ENCODE data around the gene NTN4.

Gene NTN4

DNA sequence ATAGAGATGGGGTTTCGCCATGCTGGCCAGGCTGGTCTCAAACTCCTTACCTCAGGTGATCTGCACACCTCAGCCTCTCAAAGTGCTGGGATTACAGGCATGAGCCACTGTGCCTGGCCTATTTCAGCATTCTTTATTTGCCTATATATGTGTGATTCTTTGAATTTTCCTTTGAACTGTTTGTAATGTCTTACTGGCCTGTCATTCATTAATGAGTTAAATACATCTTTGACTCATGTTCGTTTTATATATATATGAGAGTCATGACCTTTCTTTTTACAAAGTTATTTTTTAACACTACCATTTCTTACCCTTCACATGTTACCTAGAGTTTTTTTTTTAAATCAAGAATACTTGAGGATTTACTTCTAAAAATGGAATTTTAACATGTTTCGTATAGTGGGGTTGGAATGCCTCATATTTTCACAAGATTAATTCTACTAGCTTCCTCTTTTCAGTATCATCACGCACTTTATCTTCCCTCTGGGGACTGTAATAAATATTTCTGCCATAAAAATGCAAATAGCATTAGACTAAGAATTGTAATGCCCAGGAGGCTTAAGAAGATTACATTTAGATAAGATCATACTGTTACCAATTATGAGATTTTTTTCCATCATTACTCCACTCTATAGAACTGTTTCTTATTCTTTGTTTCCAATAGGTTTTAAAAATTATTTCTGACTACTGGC lies 66.7 kb downstream of the NTN4 start:
- Histone ChIP-seq H3K36me3 (ENCODE audit: control insufficient read depth in 1 of 2, insufficient read depth in 2 of 2, low read length in 2 of 2) (no peaks in the 10 kb centered on the region), H3K27me3 (ENCODE audit: low read depth, low read length) (no peaks in the 10 kb centered on the region), H3K4me3 (ENCODE audit: low read depth in 1 of 2, low read length in 2 of 2) (no peak overlapping the region), H3K4me1 (ENCODE audit: control insufficient read depth in 1 of 2, insufficient read depth in 2 of 2, low read length in 2 of 2) (peaks cover 0 to 3% of the 10 kb centered on the region in 2 donors), H3K9me3 (ENCODE audit: control insufficient read depth in 1 of 2, low read length in 2 of 2) (peaks cover 0 to 5% of the 10 kb centered on the region in 2 donors), H3K27ac (ENCODE audit: low read length) (no peak overlapping the region)

DNA sequence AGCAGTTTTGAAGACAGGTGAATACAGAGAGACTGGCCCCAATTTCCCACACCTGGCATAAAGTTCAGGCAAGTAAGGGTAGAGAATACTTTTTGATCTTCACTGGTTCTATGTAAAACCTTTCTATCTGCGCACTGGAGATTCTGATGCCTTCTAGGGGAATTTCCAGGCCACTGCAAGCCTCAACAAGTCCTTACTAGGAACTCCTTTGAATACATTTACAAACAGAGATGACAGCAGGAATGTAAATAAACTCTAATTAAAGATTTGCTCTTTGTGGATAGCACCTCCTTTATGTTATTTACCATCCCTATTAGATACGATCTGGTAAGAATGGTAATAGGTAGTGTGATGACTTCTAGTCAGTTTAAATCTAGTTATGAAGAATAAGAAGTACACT lies 69.2 kb downstream of the NTN4 start:
- Histone ChIP-seq H3K4me1 (ENCODE audit: control insufficient read depth in 1 of 2, insufficient read depth in 2 of 2, low read length in 2 of 2) (peaks cover 0 to 3% of the 10 kb centered on the region in 2 donors), H3K27me3 (ENCODE audit: low read depth, low read length) (no peaks in the 10 kb centered on the region), H3K9me3 (ENCODE audit: control insufficient read depth in 1 of 2, low read length in 2 of 2) (no peaks in the 10 kb centered on the region), H3K36me3 (ENCODE audit: control insufficient read depth in 1 of 2, insufficient read depth in 2 of 2, low read length in 2 of 2) (no peaks in the 10 kb centered on the region), H3K4me3 (ENCODE audit: low read depth in 1 of 2, low read length in 2 of 2) (no peak overlapping the region), H3K27ac (ENCODE audit: low read length) (no peak overlapping the region)

DNA sequence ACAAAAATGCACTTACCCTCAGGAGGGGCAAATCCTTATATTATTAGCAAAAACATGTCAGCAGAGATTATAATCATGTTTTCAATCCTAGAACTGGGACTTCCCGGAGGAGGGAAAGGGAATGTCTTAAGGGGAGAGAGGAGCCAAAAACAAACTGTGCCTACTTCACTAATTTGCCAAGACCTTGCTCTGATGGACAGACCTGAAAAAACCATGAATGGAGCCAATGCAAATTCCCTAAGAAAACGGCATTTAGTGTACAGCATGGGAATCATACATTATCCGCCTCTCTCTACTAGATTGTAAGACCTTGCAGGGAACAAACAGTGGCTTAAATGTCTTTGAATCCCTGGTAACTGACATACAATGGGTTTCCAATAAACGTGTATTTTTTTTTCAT lies 70.4 kb downstream of the NTN4 start:
- Histone ChIP-seq H3K36me3 (ENCODE audit: control insufficient read depth in 1 of 2, insufficient read depth in 2 of 2, low read length in 2 of 2) (no peaks in the 10 kb centered on the region), H3K4me3 (ENCODE audit: low read depth in 1 of 2, low read length in 2 of 2) (no peak overlapping the region), H3K9me3 (ENCODE audit: control insufficient read depth in 1 of 2, low read length in 2 of 2) (no peaks in the 10 kb centered on the region), H3K4me1 (ENCODE audit: control insufficient read depth in 1 of 2, insufficient read depth in 2 of 2, low read length in 2 of 2) (peaks cover 0 to 3% of the 10 kb centered on the region in 2 donors), H3K27me3 (ENCODE audit: low read depth, low read length) (no peaks in the 10 kb centered on the region), H3K27ac (ENCODE audit: low read length) (no peak overlapping the region)

DNA sequence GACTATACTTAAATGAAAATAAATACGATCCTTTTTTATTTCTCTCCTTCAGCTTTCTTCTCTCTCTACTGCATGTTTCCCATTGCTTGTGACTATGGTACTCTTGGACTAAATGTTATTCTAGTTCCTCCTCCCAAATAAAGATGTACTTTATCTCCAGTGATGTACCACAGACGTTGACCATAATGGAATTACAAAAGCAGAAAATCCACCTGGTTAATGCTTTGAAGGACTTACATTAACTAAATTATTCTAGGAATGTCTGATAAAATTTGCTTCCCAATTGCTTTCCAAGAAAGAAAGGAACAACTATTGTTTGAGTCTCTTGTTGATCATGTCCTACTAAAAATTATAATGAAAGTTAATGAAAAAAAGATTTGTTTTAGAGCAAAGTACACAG lies 71.8 kb downstream of the NTN4 start:
- H3K36me3 ChIP-seq (ENCODE audit: control insufficient read depth in 1 of 2, insufficient read depth in 2 of 2, low read length in 2 of 2) = no peaks in the 10 kb centered on the region
- H3K27me3 ChIP-seq (ENCODE audit: low read depth, low read length) = no peaks in the 10 kb centered on the region
- H3K4me3 ChIP-seq (ENCODE audit: low read depth in 1 of 2, low read length in 2 of 2) = no peak overlapping the region
- H3K27ac ChIP-seq (ENCODE audit: low read length) = no peak overlapping the region
- H3K4me1 ChIP-seq (ENCODE audit: control insufficient read depth in 1 of 2, insufficient read depth in 2 of 2, low read length in 2 of 2) = peaks cover 0 to 3% of the 10 kb centered on the region in 2 donors
- no peaks in the 10 kb centered on the region for H3K9me3 ChIP-seq (ENCODE audit: control insufficient read depth in 1 of 2, low read length in 2 of 2)

DNA sequence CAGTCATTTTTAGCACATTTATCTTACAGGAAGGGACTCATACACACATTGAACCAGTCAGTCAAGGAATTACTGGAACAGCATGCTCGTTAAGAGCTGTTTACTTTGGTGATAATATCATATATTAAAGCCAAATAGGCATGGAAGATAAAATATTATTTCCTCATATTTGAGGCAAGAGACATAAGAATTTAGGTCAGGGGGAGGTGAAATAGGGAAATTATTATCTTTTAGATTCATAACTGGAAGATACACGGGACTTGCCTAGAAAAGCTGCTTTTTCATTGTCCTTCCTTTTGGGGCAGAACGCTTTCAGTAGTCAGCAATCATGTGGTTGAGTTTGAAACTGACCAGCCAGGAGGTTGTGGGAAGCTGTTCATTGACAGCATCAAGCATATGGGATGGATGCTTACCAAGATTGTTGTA lies 72.5 kb downstream of the NTN4 start:
- Histone ChIP-seq H3K9me3 (ENCODE audit: control insufficient read depth in 1 of 2, low read length in 2 of 2) (no peaks in the 10 kb centered on the region), H3K4me1 (ENCODE audit: control insufficient read depth in 1 of 2, insufficient read depth in 2 of 2, low read length in 2 of 2) (peaks cover 0 to 3% of the 10 kb centered on the region in 2 donors), H3K27ac (ENCODE audit: low read length) (no peak overlapping the region), H3K4me3 (ENCODE audit: low read depth in 1 of 2, low read length in 2 of 2) (no peak overlapping the region), H3K27me3 (ENCODE audit: low read depth, low read length) (no peaks in the 10 kb centered on the region), H3K36me3 (ENCODE audit: control insufficient read depth in 1 of 2, insufficient read depth in 2 of 2, low read length in 2 of 2) (no peaks in the 10 kb centered on the region)

DNA sequence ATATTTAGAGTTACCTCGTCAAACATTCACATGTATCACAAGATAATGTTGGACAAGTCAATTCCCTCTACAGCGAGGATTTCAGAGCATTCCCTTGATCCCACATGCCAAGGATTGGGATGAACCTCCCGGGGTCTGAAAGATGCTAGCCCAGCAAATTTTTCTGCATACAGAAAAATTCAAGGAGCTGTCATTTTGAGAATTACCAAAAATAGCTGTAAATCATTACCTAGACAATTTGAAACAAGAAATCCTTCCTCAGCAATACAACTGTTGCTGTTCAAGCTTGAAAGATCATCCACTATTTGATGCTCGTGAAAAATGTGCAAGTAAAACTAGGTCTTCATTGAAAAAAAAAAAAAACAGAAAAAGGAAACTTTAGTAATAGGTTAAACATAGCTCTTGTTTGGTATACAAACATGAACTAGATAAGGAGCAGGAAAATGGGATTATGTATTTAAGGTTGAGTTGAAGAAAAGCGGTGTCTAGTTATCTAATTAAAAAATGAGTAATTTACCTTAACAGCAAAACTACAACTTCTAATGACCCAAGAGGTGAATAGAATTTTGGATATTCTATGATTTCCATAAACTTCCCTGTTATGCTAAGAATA lies 73.1 kb downstream of the NTN4 start:
- no peaks in the 10 kb centered on the region for H3K36me3 ChIP-seq (ENCODE audit: control insufficient read depth in 1 of 2, insufficient read depth in 2 of 2, low read length in 2 of 2)
- no peak overlapping the region for H3K4me3 ChIP-seq (ENCODE audit: low read depth in 1 of 2, low read length in 2 of 2)
- peaks cover 0 to 3% of the 10 kb centered on the region in 2 donors for H3K4me1 ChIP-seq (ENCODE audit: control insufficient read depth in 1 of 2, insufficient read depth in 2 of 2, low read length in 2 of 2)
- no peak overlapping the region for H3K27ac ChIP-seq (ENCODE audit: low read length)
- no peaks in the 10 kb centered on the region for H3K9me3 ChIP-seq (ENCODE audit: control insufficient read depth in 1 of 2, low read length in 2 of 2)
- no peaks in the 10 kb centered on the region for H3K27me3 ChIP-seq (ENCODE audit: low read depth, low read length)

DNA sequence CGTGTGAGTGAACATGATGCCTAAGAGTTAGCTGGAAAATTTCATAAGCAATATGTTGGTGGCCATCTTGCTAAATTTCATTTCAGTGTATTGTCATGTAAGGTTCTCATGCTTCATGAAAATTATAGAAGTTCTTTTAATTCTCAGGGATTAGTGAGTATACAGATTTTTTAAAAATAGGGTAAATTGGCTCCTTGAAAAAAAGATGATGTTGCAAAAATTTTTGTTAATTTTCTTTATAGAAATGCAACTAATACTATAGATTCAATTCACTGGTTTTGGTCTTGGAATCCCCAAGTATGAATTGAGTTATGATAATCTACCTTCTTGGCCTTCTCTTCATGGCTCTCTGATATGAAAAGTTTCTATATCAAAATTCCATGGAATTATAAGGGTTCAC lies 75.4 kb downstream of the NTN4 start:
- H3K27ac ChIP-seq (ENCODE audit: low read length) = no peak overlapping the region
- peaks cover 0 to 4% of the 10 kb centered on the region in 2 donors for H3K36me3 ChIP-seq (ENCODE audit: control insufficient read depth in 1 of 2, insufficient read depth in 2 of 2, low read length in 2 of 2)
- H3K4me1 ChIP-seq (ENCODE audit: control insufficient read depth in 1 of 2, insufficient read depth in 2 of 2, low read length in 2 of 2) = no peaks in the 10 kb centered on the region
- H3K27me3 ChIP-seq (ENCODE audit: low read depth, low read length) = no peaks in the 10 kb centered on the region
- no peaks in the 10 kb centered on the region for H3K9me3 ChIP-seq (ENCODE audit: control insufficient read depth in 1 of 2, low read length in 2 of 2)
- H3K4me3 ChIP-seq (ENCODE audit: low read depth in 1 of 2, low read length in 2 of 2) = no peak overlapping the region

DNA sequence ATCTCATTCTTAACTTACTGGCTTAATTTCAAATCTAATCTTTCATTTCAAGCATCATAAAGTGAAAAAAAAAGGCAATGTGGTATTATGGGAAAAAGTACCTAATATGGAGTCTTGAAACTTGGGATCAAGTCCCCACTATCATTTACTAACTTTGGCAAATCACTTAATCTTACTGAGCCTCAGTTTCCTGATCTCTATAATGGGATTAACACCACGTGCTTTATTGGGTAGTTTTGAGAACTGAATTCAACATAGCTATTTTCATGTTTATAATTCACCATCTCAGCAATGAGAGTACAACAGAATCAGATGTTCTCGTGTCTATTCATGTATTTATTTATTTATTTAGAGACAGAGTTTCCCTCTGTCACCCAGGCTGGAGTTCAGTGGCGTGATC lies 78.3 kb downstream of the NTN4 start:
- H3K9me3 ChIP-seq (ENCODE audit: control insufficient read depth in 1 of 2, low read length in 2 of 2) = no peaks in the 10 kb centered on the region
- H3K27ac ChIP-seq (ENCODE audit: low read length) = no peak overlapping the region
- peaks cover 0 to 4% of the 10 kb centered on the region in 2 donors for H3K36me3 ChIP-seq (ENCODE audit: control insufficient read depth in 1 of 2, insufficient read depth in 2 of 2, low read length in 2 of 2)
- H3K4me3 ChIP-seq (ENCODE audit: low read depth in 1 of 2, low read length in 2 of 2) = no peak overlapping the region
- H3K4me1 ChIP-seq (ENCODE audit: control insufficient read depth in 1 of 2, insufficient read depth in 2 of 2, low read length in 2 of 2) = no peaks in the 10 kb centered on the region
- no peaks in the 10 kb centered on the region for H3K27me3 ChIP-seq (ENCODE audit: low read depth, low read length)

DNA sequence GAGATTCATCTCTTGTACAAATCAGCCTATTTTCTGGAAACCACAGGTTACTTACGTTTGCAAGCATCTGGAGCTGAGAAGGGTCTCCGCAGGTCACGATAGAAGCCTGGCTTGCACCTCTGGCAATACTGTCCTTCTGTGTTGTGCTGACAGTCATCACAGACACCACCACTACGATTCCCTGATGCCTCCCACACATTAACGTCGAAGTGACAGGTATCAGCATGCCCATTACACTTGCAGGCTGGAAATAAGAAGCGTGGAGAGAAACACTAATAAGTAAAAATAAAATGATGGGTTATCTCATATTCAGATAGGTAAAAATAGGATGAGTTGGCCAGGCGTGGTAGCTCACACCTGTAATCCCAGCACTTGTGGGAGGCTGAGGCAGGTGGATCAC lies 80.2 kb downstream of the NTN4 start:
- Histone ChIP-seq H3K27me3 (ENCODE audit: low read depth, low read length) (no peaks in the 10 kb centered on the region), H3K4me1 (ENCODE audit: control insufficient read depth in 1 of 2, insufficient read depth in 2 of 2, low read length in 2 of 2) (no peaks in the 10 kb centered on the region), H3K36me3 (ENCODE audit: control insufficient read depth in 1 of 2, insufficient read depth in 2 of 2, low read length in 2 of 2) (peaks cover 0 to 4% of the 10 kb centered on the region in 2 donors), H3K27ac (ENCODE audit: low read length) (no peak overlapping the region), H3K9me3 (ENCODE audit: control insufficient read depth in 1 of 2, low read length in 2 of 2) (no peaks in the 10 kb centered on the region), H3K4me3 (ENCODE audit: low read depth in 1 of 2, low read length in 2 of 2) (no peak overlapping the region)

DNA sequence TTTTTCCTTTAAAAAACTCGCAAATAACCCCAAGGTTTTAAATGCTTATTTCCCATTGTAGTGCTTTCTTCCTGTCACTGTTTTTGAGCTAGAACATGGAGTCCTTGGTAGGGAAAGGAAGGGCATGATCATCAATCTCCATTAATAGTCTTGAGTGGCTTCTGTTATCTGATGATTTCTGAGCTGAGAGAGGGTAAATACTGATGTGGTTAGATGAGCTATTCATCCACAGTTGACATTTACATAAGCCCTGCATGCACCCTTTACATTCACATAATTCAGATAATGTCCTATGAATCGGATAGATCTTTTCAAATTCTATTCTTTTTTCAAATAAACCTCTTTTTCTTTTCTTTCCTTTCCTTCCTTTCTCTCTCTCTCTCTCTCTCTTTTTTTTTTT lies 81.4 kb downstream of the NTN4 start:
- Histone ChIP-seq H3K27ac (ENCODE audit: low read length) (no peak overlapping the region), H3K9me3 (ENCODE audit: control insufficient read depth in 1 of 2, low read length in 2 of 2) (no peaks in the 10 kb centered on the region), H3K27me3 (ENCODE audit: low read depth, low read length) (no peaks in the 10 kb centered on the region), H3K36me3 (ENCODE audit: control insufficient read depth in 1 of 2, insufficient read depth in 2 of 2, low read length in 2 of 2) (peaks cover 0 to 4% of the 10 kb centered on the region in 2 donors), H3K4me3 (ENCODE audit: low read depth in 1 of 2, low read length in 2 of 2) (no peak overlapping the region), H3K4me1 (ENCODE audit: control insufficient read depth in 1 of 2, insufficient read depth in 2 of 2, low read length in 2 of 2) (no peaks in the 10 kb centered on the region)

DNA sequence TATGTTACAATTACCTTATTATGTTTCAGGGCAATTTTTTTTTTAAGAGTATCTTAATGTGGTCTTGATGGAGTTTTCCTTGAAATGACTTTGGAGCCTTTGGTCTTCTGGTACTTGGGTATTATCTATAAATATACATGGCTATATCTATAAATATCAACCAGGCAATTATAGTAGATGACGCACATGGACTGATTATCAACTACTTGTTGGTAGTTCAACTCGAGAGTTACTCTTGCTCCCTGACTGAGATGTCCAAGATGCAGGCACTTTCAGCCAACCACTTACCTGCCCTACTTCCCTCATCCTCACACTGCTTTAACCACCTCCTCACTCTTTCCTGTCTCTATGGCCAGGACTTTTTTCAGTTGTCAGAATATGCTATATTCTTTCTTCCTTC lies 85.4 kb downstream of the NTN4 start:
- Histone ChIP-seq H3K27me3 (ENCODE audit: low read depth, low read length) (no peaks in the 10 kb centered on the region), H3K27ac (ENCODE audit: low read length) (no peak overlapping the region), H3K9me3 (ENCODE audit: control insufficient read depth in 1 of 2, low read length in 2 of 2) (no peaks in the 10 kb centered on the region), H3K4me1 (ENCODE audit: control insufficient read depth in 1 of 2, insufficient read depth in 2 of 2, low read length in 2 of 2) (peaks cover 0 to 4% of the 10 kb centered on the region in 2 donors), H3K4me3 (ENCODE audit: low read depth in 1 of 2, low read length in 2 of 2) (no peak overlapping the region), H3K36me3 (ENCODE audit: control insufficient read depth in 1 of 2, insufficient read depth in 2 of 2, low read length in 2 of 2) (no peaks in the 10 kb centered on the region)

DNA sequence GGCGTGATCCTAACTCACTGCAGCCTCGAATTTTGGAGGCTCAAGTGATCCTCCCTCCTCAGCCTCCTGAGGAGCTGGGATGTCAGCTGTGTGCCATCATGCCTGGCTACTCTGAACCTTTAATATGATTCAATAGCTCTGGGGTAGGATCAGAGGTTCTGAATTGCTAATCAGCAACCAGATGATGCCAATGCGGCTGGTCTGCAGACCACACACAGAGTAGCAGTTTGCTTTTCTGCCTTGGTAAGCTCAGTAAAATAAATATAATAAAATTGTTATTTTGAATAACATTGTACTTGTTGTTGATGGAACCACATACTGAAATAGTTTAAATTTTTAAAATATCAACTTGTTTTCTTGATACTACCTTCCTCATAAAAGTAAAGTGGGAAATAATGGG lies 86.6 kb downstream of the NTN4 start:
- H3K27me3 ChIP-seq (ENCODE audit: low read depth, low read length) = no peaks in the 10 kb centered on the region
- no peaks in the 10 kb centered on the region for H3K9me3 ChIP-seq (ENCODE audit: control insufficient read depth in 1 of 2, low read length in 2 of 2)
- H3K27ac ChIP-seq (ENCODE audit: low read length) = no peak overlapping the region
- no peaks in the 10 kb centered on the region for H3K36me3 ChIP-seq (ENCODE audit: control insufficient read depth in 1 of 2, insufficient read depth in 2 of 2, low read length in 2 of 2)
- no peak overlapping the region for H3K4me3 ChIP-seq (ENCODE audit: low read depth in 1 of 2, low read length in 2 of 2)
- peaks cover 0 to 4% of the 10 kb centered on the region in 2 donors for H3K4me1 ChIP-seq (ENCODE audit: control insufficient read depth in 1 of 2, insufficient read depth in 2 of 2, low read length in 2 of 2)

Measured in muscle layer of duodenum (tissue), 2 donors.